ENCODE data around the gene RABGAP1L. TPM values are rescaled to one million over a fixed set of nuclear protein-coding genes. Genes with fewer than 3 reads are reported as not detected.

Gene RABGAP1L
- polyA plus RNA-seq, 1 donor: 51.9 TPM

DNA sequence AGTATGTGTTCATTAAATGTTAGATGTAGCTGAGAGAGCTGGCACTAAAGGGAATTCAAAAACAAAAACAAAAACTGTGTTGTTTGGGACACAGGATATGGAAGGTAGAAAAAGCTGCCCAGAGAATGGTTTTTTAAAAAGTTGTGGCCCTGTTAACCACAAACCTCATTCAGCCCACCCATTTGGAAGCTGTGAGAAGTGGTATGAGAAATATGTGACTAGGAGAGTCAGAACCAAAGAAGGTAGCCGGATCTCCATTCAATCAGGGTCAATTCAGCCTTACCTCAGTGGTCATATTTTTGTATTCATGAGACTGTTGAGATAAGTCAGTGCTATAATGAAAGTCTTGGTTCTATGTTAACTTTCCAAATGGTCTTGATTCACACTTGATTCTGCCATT lies 810.7 kb downstream of the RABGAP1L start:
- Histone ChIP-seq H3K9me3 (ENCODE audit: control insufficient read depth, low read depth, low read length) (no peaks in the 10 kb centered on the region), H3K4me1 (ENCODE audit: control insufficient read depth, insufficient read depth, low read length) (peaks cover 52% of the 10 kb centered on the region), H3K27ac (ENCODE audit: low read length) (peak overlapping the region; percentile 84), H3K36me3 (ENCODE audit: control insufficient read depth, insufficient read depth, low read length) (peaks cover 11% of the 10 kb centered on the region), H3K4me3 (ENCODE audit: low read length) (no peak overlapping the region), H3K27me3 (ENCODE audit: control insufficient read depth, insufficient read depth, low read length) (no peaks in the 10 kb centered on the region)
- WGBS (ENCODE audit: insufficient coverage, low lambda C conversion rate): no CpG with 5 or more reads among the region's 1 CpG
- no peak for DNase-seq

GRCh38 chr1:174971466-174971865 lies 812.1 kb downstream of the RABGAP1L start:
- Histone ChIP-seq H3K4me1 (ENCODE audit: control insufficient read depth, insufficient read depth, low read length) (peaks cover 38% of the 10 kb centered on the region), H3K4me3 (ENCODE audit: low read length) (no peak overlapping the region), H3K9me3 (ENCODE audit: control insufficient read depth, low read depth, low read length) (no peaks in the 10 kb centered on the region), H3K27me3 (ENCODE audit: control insufficient read depth, insufficient read depth, low read length) (no peaks in the 10 kb centered on the region), H3K27ac (ENCODE audit: low read length) (peak overlapping the region; percentile 15), H3K36me3 (ENCODE audit: control insufficient read depth, insufficient read depth, low read length) (peaks cover 14% of the 10 kb centered on the region)
- DNase-seq: no peak

GRCh38 chr1:174971902-174972301 lies 812.6 kb downstream of the RABGAP1L start:
- Histone ChIP-seq H3K9me3 (ENCODE audit: control insufficient read depth, low read depth, low read length) (no peaks in the 10 kb centered on the region), H3K36me3 (ENCODE audit: control insufficient read depth, insufficient read depth, low read length) (peaks cover 16% of the 10 kb centered on the region), H3K27ac (ENCODE audit: low read length) (peak overlapping the region; percentile 15), H3K4me1 (ENCODE audit: control insufficient read depth, insufficient read depth, low read length) (peaks cover 37% of the 10 kb centered on the region), H3K27me3 (ENCODE audit: control insufficient read depth, insufficient read depth, low read length) (no peaks in the 10 kb centered on the region), H3K4me3 (ENCODE audit: low read length) (no peak overlapping the region)
- 43% methylated on average over 2 of the region's 2 CpGs for WGBS (ENCODE audit: insufficient coverage, low lambda C conversion rate)
- DNase-seq: no peak

DNA sequence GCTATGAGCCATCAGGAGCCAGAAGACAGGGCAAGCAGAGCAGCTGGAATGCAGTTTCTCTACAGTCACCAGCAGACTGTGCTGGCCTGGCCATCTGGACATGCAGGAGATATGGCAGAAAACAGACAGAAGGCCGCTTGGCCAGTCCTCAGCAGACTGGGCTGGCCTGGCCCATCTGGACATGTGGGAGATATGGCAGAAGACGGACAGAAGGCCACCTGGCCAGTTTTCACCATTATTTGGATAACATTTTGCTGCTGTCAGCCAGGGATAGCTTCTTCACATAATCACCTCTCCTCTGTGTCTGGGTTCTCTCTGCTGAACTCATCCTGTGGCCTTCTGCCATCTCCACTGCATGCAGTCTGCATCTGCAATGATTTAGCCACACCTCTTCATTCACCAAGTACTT lies 815.4 kb downstream of the RABGAP1L start:
- Histone ChIP-seq H3K27ac (ENCODE audit: low read length) (no peak overlapping the region), H3K9me3 (ENCODE audit: control insufficient read depth, low read depth, low read length) (no peaks in the 10 kb centered on the region), H3K36me3 (ENCODE audit: control insufficient read depth, insufficient read depth, low read length) (peaks cover 27% of the 10 kb centered on the region), H3K4me1 (ENCODE audit: control insufficient read depth, insufficient read depth, low read length) (peaks cover 14% of the 10 kb centered on the region), H3K27me3 (ENCODE audit: control insufficient read depth, insufficient read depth, low read length) (no peaks in the 10 kb centered on the region), H3K4me3 (ENCODE audit: low read length) (no peak overlapping the region)
- no peak for DNase-seq
- 100% methylated on average over 1 of the region's 2 CpGs for whole genome bisulfite sequencing (ENCODE audit: insufficient coverage, low lambda C conversion rate)

- Histone ChIP-seq H3K27me3 (ENCODE audit: control insufficient read depth, insufficient read depth, low read length) (no peaks in the 10 kb centered on the region), H3K9me3 (ENCODE audit: control insufficient read depth, low read depth, low read length) (no peaks in the 10 kb centered on the region), H3K36me3 (ENCODE audit: control insufficient read depth, insufficient read depth, low read length) (peaks cover 30% of the 10 kb centered on the region), H3K4me1 (ENCODE audit: control insufficient read depth, insufficient read depth, low read length) (peaks cover 14% of the 10 kb centered on the region), H3K4me3 (ENCODE audit: low read length) (no peak overlapping the region), H3K27ac (ENCODE audit: low read length) (peak overlapping the region; percentile 56)
- no peak for DNase-seq
- 100% methylated on average over 1 of the region's 1 CpG for WGBS (ENCODE audit: insufficient coverage, low lambda C conversion rate)
Observed at GRCh38 chr1:174975764-174976163, 816.4 kb downstream of the RABGAP1L start.

DNA sequence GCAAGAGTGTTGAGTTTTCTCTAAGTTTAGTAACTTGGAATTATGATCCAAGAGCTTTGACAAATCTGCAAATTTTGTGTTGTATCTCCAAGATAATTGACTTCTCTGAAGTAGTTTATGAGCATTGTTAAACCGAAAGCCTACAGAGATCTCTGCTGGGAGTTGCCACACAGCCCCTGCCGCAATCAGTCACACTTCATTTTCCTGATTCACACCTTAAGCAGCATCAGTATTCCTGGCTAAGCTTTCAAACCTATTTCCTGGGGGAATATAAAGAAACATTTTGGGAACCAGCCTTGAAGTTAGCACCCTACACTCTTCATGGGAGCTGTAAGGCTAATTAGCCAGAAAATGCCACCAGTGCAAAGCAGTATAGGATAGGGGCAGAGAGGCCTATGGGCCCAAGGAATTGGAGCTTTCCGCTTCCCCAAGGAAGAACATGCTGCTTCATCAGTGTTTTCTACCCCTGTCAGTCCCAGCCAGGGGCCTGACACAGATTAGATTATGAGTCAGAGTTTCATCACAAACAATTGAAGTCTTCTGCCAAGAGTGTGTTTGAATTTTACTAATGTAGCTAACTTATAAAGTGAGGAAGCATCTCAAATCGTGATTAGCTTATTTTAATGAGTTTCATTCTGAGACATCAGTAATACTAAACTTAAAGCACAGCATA lies 817.3 kb downstream of the RABGAP1L start:
- H3K4me1 ChIP-seq (ENCODE audit: control insufficient read depth, insufficient read depth, low read length): peaks cover 10% of the 10 kb centered on the region
- DNase-seq: peak in 1 of 2 donors; percentile 40
- no peaks in the 10 kb centered on the region for H3K27me3 ChIP-seq (ENCODE audit: control insufficient read depth, insufficient read depth, low read length)
- H3K4me3 ChIP-seq (ENCODE audit: low read length): no peak overlapping the region
- no peaks in the 10 kb centered on the region for H3K9me3 ChIP-seq (ENCODE audit: control insufficient read depth, low read depth, low read length)
- peaks cover 32% of the 10 kb centered on the region for H3K36me3 ChIP-seq (ENCODE audit: control insufficient read depth, insufficient read depth, low read length)
- peak overlapping the region; percentile 56 for H3K27ac ChIP-seq (ENCODE audit: low read length)
- WGBS (ENCODE audit: insufficient coverage, low lambda C conversion rate): 80% methylated on average over 1 of the region's 4 CpGs

GRCh38 chr1:174982971-174983689 lies 823.8 kb downstream of the RABGAP1L start:
- Histone ChIP-seq H3K27ac (ENCODE audit: low read length) (no peak overlapping the region), H3K27me3 (ENCODE audit: control insufficient read depth, insufficient read depth, low read length) (no peaks in the 10 kb centered on the region), H3K9me3 (ENCODE audit: control insufficient read depth, low read depth, low read length) (no peaks in the 10 kb centered on the region), H3K4me1 (ENCODE audit: control insufficient read depth, insufficient read depth, low read length) (no peaks in the 10 kb centered on the region), H3K4me3 (ENCODE audit: low read length) (no peak overlapping the region), H3K36me3 (ENCODE audit: control insufficient read depth, insufficient read depth, low read length) (peaks cover 28% of the 10 kb centered on the region)
- DNase-seq: peak in 1 of 2 donors; percentile 40

GRCh38 chr1:174984952-174985351 lies 825.6 kb downstream of the RABGAP1L start:
- Histone ChIP-seq H3K27ac (ENCODE audit: low read length) (no peak overlapping the region), H3K4me1 (ENCODE audit: control insufficient read depth, insufficient read depth, low read length) (no peaks in the 10 kb centered on the region), H3K4me3 (ENCODE audit: low read length) (no peak overlapping the region), H3K9me3 (ENCODE audit: control insufficient read depth, low read depth, low read length) (no peaks in the 10 kb centered on the region), H3K27me3 (ENCODE audit: control insufficient read depth, insufficient read depth, low read length) (no peaks in the 10 kb centered on the region), H3K36me3 (ENCODE audit: control insufficient read depth, insufficient read depth, low read length) (peaks cover 28% of the 10 kb centered on the region)
- DNase-seq: no peak
- no CpG with 5 or more reads among the region's 4 CpGs for WGBS (ENCODE audit: insufficient coverage, low lambda C conversion rate)

DNA sequence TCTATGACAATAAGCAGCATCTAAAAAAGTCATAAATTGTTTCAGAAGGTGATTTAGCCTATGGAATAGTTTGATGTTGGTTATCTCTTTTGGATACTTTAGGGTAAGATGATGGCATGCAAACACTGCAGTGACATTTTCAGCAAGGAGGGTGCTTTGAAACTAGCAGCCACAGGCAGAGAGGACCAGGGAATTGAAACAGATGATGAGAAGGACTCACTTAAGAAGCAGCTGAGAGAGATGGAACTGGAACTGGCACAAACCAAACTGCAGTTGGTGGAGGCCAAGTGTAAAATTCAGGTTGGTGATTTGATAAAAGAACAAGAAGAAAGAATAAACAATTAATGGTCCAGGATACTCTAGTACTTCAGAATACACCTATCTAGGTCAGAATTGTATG lies 829.2 kb downstream of the RABGAP1L start:
- Histone ChIP-seq H3K4me3 (ENCODE audit: low read length) (no peak overlapping the region), H3K4me1 (ENCODE audit: control insufficient read depth, insufficient read depth, low read length) (no peaks in the 10 kb centered on the region), H3K9me3 (ENCODE audit: control insufficient read depth, low read depth, low read length) (no peaks in the 10 kb centered on the region), H3K36me3 (ENCODE audit: control insufficient read depth, insufficient read depth, low read length) (peaks cover 22% of the 10 kb centered on the region), H3K27ac (ENCODE audit: low read length) (no peak overlapping the region), H3K27me3 (ENCODE audit: control insufficient read depth, insufficient read depth, low read length) (no peaks in the 10 kb centered on the region)
- no peak for DNase-seq

DNA sequence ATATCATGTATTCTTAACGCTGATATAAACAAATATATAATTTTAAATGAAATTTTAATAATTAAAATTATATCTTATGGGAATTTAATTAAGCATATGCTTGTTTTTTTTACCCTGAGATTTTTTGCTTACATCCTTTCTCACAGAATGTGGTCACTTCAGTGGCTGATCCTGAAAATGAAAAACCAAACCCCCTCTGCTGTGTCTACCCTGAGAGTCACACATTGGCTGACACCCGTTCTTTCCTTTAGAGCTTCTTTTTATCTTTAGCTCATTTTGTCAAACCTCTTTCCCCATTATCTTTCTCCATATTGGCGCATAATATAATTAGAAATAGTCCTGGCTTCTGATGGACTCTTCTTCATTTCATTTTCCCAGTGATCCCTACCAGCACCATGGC lies 829.7 kb downstream of the RABGAP1L start:
- H3K36me3 ChIP-seq (ENCODE audit: control insufficient read depth, insufficient read depth, low read length): peaks cover 24% of the 10 kb centered on the region
- no peaks in the 10 kb centered on the region for H3K27me3 ChIP-seq (ENCODE audit: control insufficient read depth, insufficient read depth, low read length)
- WGBS (ENCODE audit: insufficient coverage, low lambda C conversion rate): 97% methylated on average over 3 of the region's 3 CpGs
- no peaks in the 10 kb centered on the region for H3K9me3 ChIP-seq (ENCODE audit: control insufficient read depth, low read depth, low read length)
- H3K4me1 ChIP-seq (ENCODE audit: control insufficient read depth, insufficient read depth, low read length): no peaks in the 10 kb centered on the region
- no peak overlapping the region for H3K27ac ChIP-seq (ENCODE audit: low read length)
- no peak for DNase-seq
- no peak overlapping the region for H3K4me3 ChIP-seq (ENCODE audit: low read length)

All from large intestine (tissue), 3 donors.